HCT116 (cell line): ENCODE data around the gene NCAPD2. TPM values are rescaled to one million over a fixed set of nuclear protein-coding genes. Genes with fewer than 3 reads are reported as not detected.

Experiments
- ATAC-seq: fragments of 200-7000 bp; cut with Tn5 transposase; 2 replicates; pipeline ENCODE4 v1.9.1; 2020; ENCODE audit warnings: mild to moderate bottlenecking, moderate library complexity
- BruUV-seq: library from RNA; stranded (reverse); fragments of 400-500 nt; replicated peaks from 2 replicates; lab custom pipeline; 2021; lab: Mats Ljungman, UMichigan
- CTCF ChIA-PET: fragments of 300-600 bp; sonication (Branson Sonifier 250); formaldehyde crosslinking; loops from one replicate; lab custom pipeline; 2021; ENCODE audit warnings: antibody characterized with exemption; lab: Charles Lee
- POLR2A ChIA-PET: fragments of 300-600, 350-600 bp; sonication (Branson Sonifier 250); formaldehyde crosslinking; loops from one replicate; lab custom pipeline; 2021; ENCODE audit warnings: antibody characterized with exemption; lab: Charles Lee
- RAD21 ChIA-PET, 2 experiments: fragments of 300-600 bp; sonication (Branson Sonifier 250); formaldehyde crosslinking; loops; one replicate each; lab custom pipeline; 2023; ENCODE audit warnings: low total read pairs in 2 of 2; ENCODE audit not compliant: uncharacterized antibody in 2 of 2, unreplicated experiment in 2 of 2, low non-redundant PET in 1 of 2; lab: Charles Lee
- DNase-seq: peaks from one replicate; pipeline ENCODE4 v3.0.0-alpha.2; 2010; ENCODE audit warnings: low read depth, low spot score
- H2AFZ ChIP-seq: fragments of 200-600 bp; shearing (Covaris generic), sonication (generic); 2 replicates; pipeline ENCODE4 v1.6.1; 2017; ENCODE audit warnings: low read depth, mixed run types, mixed read lengths, antibody characterized with exemption, low read length; ENCODE audit not compliant: poor library complexity, severe bottlenecking
- H3K27ac ChIP-seq: 2 replicates; pipeline ENCODE4 v1.5.1; 2012; ENCODE audit warnings: low read depth, low read length
- H3K27me3 ChIP-seq: fragments of 200-600 bp; sonication (generic); 2 replicates; pipeline ENCODE4 v1.6.1; 2016; ENCODE audit warnings: mixed run types, low read length, mixed read lengths; ENCODE audit not compliant: insufficient read depth
- H3K36me3 ChIP-seq, 2 experiments: fragments of 200-500 bp in 1 of 2; fragments of 200-600 bp in 1 of 2; sonication (Bioruptor generic) in 1 of 2; sonication (generic) in 1 of 2; 2 replicates each; pipeline versions ENCODE4 v1.5.1 to v1.6.1; 2014 to 2016; ENCODE audit warnings: low read length in 2 of 2, inconsistent platforms in 1 of 2, mixed read lengths in 1 of 2, mixed run types in 1 of 2; ENCODE audit not compliant: insufficient read depth in 2 of 2, control insufficient read depth in 1 of 2
- H3K4me1 ChIP-seq, 2 experiments: fragments of 200-600 bp in 1 of 2; sonication (generic) in 1 of 2; 2 replicates each; pipeline versions ENCODE4 v1.5.1 to v1.6.1; 2012 to 2017; ENCODE audit warnings: low read length in 2 of 2, inconsistent platforms in 1 of 2, mild to moderate bottlenecking in 1 of 2, mixed read lengths in 1 of 2, mixed run types in 1 of 2, moderate library complexity in 1 of 2; ENCODE audit not compliant: insufficient read depth in 2 of 2, control insufficient read depth in 1 of 2
- H3K4me2 ChIP-seq: fragments of 200-600 bp; sonication (generic); 2 replicates; pipeline ENCODE4 v1.6.1; 2017; ENCODE audit warnings: mixed run types, low read length, mixed read lengths
- H3K4me3 ChIP-seq, 2 experiments: fragments of 200-600 bp in 1 of 2; sonication (generic) in 1 of 2; replicated peaks in 1 of 2; 2 replicates each; pipeline ENCODE4 v1.5.1; 2011 to 2016; ENCODE audit warnings: low read length in 2 of 2, control low read depth in 1 of 2, low read depth in 1 of 2, mild to moderate bottlenecking in 1 of 2, mixed read lengths in 1 of 2, mixed run types in 1 of 2
- H3K79me2 ChIP-seq: fragments of 200-600 bp; sonication (generic); 2 replicates; pipeline ENCODE4 v1.6.1; 2017; ENCODE audit warnings: mild to moderate bottlenecking, mixed run types, low read length, moderate library complexity, mixed read lengths; ENCODE audit not compliant: insufficient read depth
- H3K9ac ChIP-seq: fragments of 200-600 bp; sonication (generic); 2 replicates; pipeline ENCODE4 v1.6.1; 2016; ENCODE audit warnings: low read length, mixed read lengths
- H3K9me2 ChIP-seq: fragments of 200-600 bp; sonication (generic), shearing (Covaris generic); 2 replicates; pipeline ENCODE4 v1.6.1; 2017; ENCODE audit warnings: mixed run types, mild to moderate bottlenecking, moderate library complexity; ENCODE audit not compliant: insufficient read depth
- H3K9me3 ChIP-seq, 2 experiments: fragments of 200-500 bp in 1 of 2; fragments of 200-600 bp in 1 of 2; sonication (Bioruptor generic) in 1 of 2; sonication (generic) in 1 of 2; 2 replicates each; pipeline ENCODE4 v1.6.1; 2014 to 2017; ENCODE audit warnings: low read length in 2 of 2, mixed read lengths in 2 of 2, inconsistent platforms in 1 of 2, low read depth in 1 of 2, mild to moderate bottlenecking in 1 of 2, mixed run types in 1 of 2, moderate library complexity in 1 of 2; ENCODE audit not compliant: control insufficient read depth in 1 of 2, insufficient read depth in 1 of 2
- H4K20me1 ChIP-seq: fragments of 200-600 bp; sonication (generic), shearing (Covaris generic); 2 replicates; pipeline ENCODE4 v1.6.1; 2017; ENCODE audit warnings: mixed run types, mild to moderate bottlenecking, moderate library complexity; ENCODE audit not compliant: insufficient read depth
- ATF3 ChIP-seq: IDR thresholded peaks from 2 replicates; pipeline ENCODE4 v1.6.1; 2012
- CBX3 ChIP-seq: IDR thresholded peaks from 2 replicates; pipeline ENCODE4 v1.6.1; 2012; ENCODE audit warnings: low read depth
- CTCF ChIP-seq, 3 experiments: fragments of 200-600 bp in 1 of 3; sonication (generic) in 1 of 3; IDR thresholded peaks in 2 of 3; conservative IDR thresholded peaks in 1 of 3; 2 replicates each; pipeline ENCODE4 v1.5.1; 2012 to 2017; ENCODE audit warnings: low read depth in 2 of 3, low read length in 2 of 3, antibody characterized with exemption in 1 of 3, borderline replicate concordance in 1 of 3, control low read depth in 1 of 3, mild to moderate bottlenecking in 1 of 3, mixed read lengths in 1 of 3, mixed run types in 1 of 3, moderate library complexity in 1 of 3; ENCODE audit not compliant: insufficient read depth in 1 of 3
- EZH2 ChIP-seq: fragments of 200-600 bp; sonication (generic); IDR thresholded peaks from 2 replicates; pipeline ENCODE4 v1.6.1; 2017; ENCODE audit warnings: antibody characterized with exemption, mixed run types
- EZH2phosphoT487 ChIP-seq: fragments of 200-600 bp; IDR thresholded peaks from 2 replicates; pipeline ENCODE4 v1.6.1; 2018; ENCODE audit warnings: antibody characterized with exemption, borderline replicate concordance
- POLR2A ChIP-seq: IDR thresholded peaks from 2 replicates; pipeline ENCODE4 v1.7.0; 2011; ENCODE audit warnings: borderline replicate concordance; ENCODE audit not compliant: insufficient read depth, insufficient read length; ENCODE audit errors: extremely low read depth
- POLR2AphosphoS5 ChIP-seq: IDR thresholded peaks from 2 replicates; pipeline ENCODE4 v1.6.1; 2011; ENCODE audit warnings: mild to moderate bottlenecking, low read depth, low read length, moderate library complexity
- RAD21 ChIP-seq: IDR thresholded peaks from 2 replicates; pipeline ENCODE4 v1.6.1; 2012; ENCODE audit warnings: low read depth, mild to moderate bottlenecking
- SIN3A ChIP-seq: IDR thresholded peaks from 2 replicates; pipeline ENCODE4 v1.6.1; 2012; ENCODE audit warnings: low read depth
- SP1 ChIP-seq: IDR thresholded peaks from 2 replicates; pipeline ENCODE4 v1.6.1; 2012; ENCODE audit warnings: low read depth
- SRF ChIP-seq: IDR thresholded peaks from 2 replicates; pipeline ENCODE4 v1.6.1; 2012; ENCODE audit warnings: low read depth
- TCF7L2 ChIP-seq: IDR thresholded peaks from 2 replicates; pipeline ENCODE4 v1.7.0; 2011; ENCODE audit warnings: borderline replicate concordance, inconsistent platforms; ENCODE audit not compliant: insufficient read depth, insufficient read length; ENCODE audit errors: extremely low read depth
- YY1 ChIP-seq: IDR thresholded peaks from 2 replicates; pipeline ENCODE4 v1.6.1; 2011; ENCODE audit warnings: low read length, low read depth, moderate library complexity, mild to moderate bottlenecking; ENCODE audit not compliant: insufficient replicate concordance; ENCODE audit errors: extremely low read depth
- ZBTB33 ChIP-seq: IDR thresholded peaks from 2 replicates; pipeline ENCODE4 v1.6.1; 2011; ENCODE audit warnings: mild to moderate bottlenecking, low read length, moderate library complexity; ENCODE audit not compliant: insufficient replicate concordance; ENCODE audit errors: extremely low read depth
- ZFX ChIP-seq: fragments of 450-650 bp; IDR thresholded peaks from 2 replicates; pipeline ENCODE4 v1.6.1; 2017
- ZNF274 ChIP-seq: fragments of 200-500 bp; sonication (Bioruptor generic); IDR thresholded peaks from 2 replicates; pipeline ENCODE4 v1.6.1; 2014; ENCODE audit warnings: mild to moderate bottlenecking, low read depth, low read length, inconsistent platforms
- intact Hi-C: fragments of 100-400 bp; cut with micrococcal nuclease; formaldehyde crosslinking; loops from 2 replicates; pipeline ENCODE4 v1.10.0; 2022
- total RNA-seq: library from RNA; stranded (reverse); gene quantifications from one replicate; pipeline ENCODE4 v1.2.1, GENCODE V29; 2021; ENCODE audit not compliant: unreplicated experiment

NCAPD2 gene
- total RNA-seq, 1 experiment from 2014 or later: 177 TPM

GRCh38 chr12:6533923-6534694 lies 40.2 kb downstream of the NCAPD2 start, which contains the start of gene GAPDH:
GAPDH (plus strand) TSS chr12:6534517; CDS start chr12:6534833, 316 bp downstream.
- Histone ChIP-seq H3K27me3 (no peaks in the 10 kb centered on the region), H3K9me3 (no peaks in the 10 kb centered on the region), H3K4me1 (peaks cover 15 to 70% of the 10 kb centered on the region in 2 experiments), H3K9ac (peak within 1 kb of the TSS; percentile 98), H3K36me3 (peaks cover 30 to 64% of the 10 kb centered on the region in 2 experiments), H3K4me3 (peak within 1 kb of the TSS; percentile 96 to 98), H2AFZ (no peak within 1 kb of the TSS), H3K9me2 (no peaks in the 10 kb centered on the region), H4K20me1 (peaks cover 18% of the 10 kb centered on the region; the same call in 1 of the 2 replicates), H3K79me2 (peaks cover 54% of the 10 kb centered on the region), H3K4me2 (peak within 1 kb of the TSS; percentile 97), H3K27ac (peak within 1 kb of the TSS; percentile 99)
- intact Hi-C loops: loop anchor here (2.0 to 10.0 kb wide), 2 partner anchors 39 to 199 kb away; partner anchors contain the start of gene NCAPD2
- BruUV-seq: no TSS peak
- POLR2A ChIA-PET: interaction anchor here (0.5 to 7.0 kb wide), 49 partner anchors 10 to 449 kb away, joined by 3 to 84 read pairs (median 4); partner anchors contain the start of genes CDCA3, MRPL51, NOP2 and TNFRSF1A
- DNase-seq: peak; percentile 96
- CTCF ChIA-PET: no interaction called here
- peak; percentile 52 for ATAC-seq
- RAD21 ChIA-PET: no interaction called here
- TF ChIP-seq SIN3A (no peak), SRF (no peak), CBX3 (no peak), POLR2AphosphoS5 (peak; percentile 100), EZH2 (no peak), ZBTB33 (peak; percentile 29), TCF7L2 (peak; percentile 53), ZFX (peak; percentile 61; the same call in 1 of the 2 replicates), ZNF274 (no peak), SP1 (no peak), ATF3 (no peak), EZH2phosphoT487 (no peak), POLR2A (peak; percentile 99), CTCF (IDR thresholded peaks at IDR 0.05 in 2 of 3, conservative IDR thresholded peaks at IDR 0.05 in 1 of 3; ENCODE audit: borderline replicate concordance in 1 of 3, insufficient read depth in 1 of 3, low read depth in 2 of 3, low read length in 2 of 3) (no peak), RAD21 (no peak), YY1 (peak; percentile 74)
